SIG-M5 (cell line): ENCODE results near the gene NDUFB10.

Experiments
- DNase-seq: peaks from one replicate; lab custom pipeline; 2025; lab: John Stamatoyannopoulos, UW

NDUFB10 gene

DNA sequence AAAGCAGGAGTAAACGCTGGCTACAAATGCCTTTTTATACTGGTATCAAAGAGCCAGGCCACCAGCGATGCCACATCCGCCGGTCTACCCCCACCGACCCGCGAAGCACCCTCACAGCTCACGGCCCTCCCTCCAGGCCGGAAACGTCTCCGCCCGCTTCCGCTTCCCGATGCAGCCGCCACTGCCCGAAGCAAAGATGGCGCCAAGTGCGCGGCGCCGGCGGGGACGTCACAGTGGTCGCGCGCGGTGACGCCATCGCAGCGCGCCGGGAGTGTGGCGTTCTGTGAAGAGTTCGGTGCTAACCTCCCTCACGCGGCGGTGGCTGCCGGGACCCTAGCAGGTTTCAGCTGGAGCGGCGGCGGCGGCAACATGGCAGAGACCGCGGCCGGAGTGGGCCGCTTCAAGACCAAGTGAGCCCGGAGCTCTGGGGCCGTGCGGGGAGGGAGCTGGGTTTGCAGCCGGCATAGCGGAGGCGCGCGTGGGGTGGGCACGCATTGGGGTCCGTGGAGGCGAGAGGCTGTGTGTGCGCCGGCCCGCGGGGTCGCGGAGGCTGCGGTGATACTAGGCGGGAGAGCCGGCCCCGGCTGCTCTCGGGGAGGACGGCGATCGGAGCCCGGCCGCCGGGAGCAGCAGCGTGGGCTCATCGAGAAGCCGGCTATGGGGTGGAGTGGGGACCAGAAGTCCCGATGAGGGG, 12.6 kb downstream of the NDUFB10 start, which contains the start of gene TBL3:
TSS of gene TBL3 (plus strand) at position 258 of the 694 bp plus-strand sequence. CDS start at position 370, 112 bp downstream.
- no peak for DNase-seq

DNA sequence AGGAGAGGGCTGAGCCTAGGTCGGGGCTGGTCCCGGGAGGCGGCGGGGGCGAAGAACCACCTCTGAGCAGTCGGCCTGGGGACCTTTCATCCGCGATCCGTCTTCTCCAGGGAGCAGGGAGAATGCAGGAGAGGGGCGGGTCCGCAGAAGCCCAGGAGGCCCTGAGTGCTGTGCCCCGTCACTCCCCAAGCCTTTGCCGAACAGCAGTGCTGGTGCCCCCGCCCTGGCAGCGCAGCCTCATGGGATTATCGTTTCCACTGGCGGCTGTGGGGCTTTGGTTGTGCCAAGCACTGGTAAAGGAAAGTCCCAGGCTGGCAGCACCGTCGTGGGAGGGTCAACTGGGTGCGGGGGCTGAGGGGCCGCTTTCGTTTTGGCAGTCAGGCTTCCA, 13.1 kb downstream of the NDUFB10 start:
- DNase-seq = no peak

- DNase-seq = no peak
These were observed 14.3 kb downstream of the NDUFB10 start for GRCh38 chr16:1973461-1974156.

GRCh38 chr16:1974157-1975070, 15.1 kb downstream of the NDUFB10 start:
- no peak for DNase-seq

DNA sequence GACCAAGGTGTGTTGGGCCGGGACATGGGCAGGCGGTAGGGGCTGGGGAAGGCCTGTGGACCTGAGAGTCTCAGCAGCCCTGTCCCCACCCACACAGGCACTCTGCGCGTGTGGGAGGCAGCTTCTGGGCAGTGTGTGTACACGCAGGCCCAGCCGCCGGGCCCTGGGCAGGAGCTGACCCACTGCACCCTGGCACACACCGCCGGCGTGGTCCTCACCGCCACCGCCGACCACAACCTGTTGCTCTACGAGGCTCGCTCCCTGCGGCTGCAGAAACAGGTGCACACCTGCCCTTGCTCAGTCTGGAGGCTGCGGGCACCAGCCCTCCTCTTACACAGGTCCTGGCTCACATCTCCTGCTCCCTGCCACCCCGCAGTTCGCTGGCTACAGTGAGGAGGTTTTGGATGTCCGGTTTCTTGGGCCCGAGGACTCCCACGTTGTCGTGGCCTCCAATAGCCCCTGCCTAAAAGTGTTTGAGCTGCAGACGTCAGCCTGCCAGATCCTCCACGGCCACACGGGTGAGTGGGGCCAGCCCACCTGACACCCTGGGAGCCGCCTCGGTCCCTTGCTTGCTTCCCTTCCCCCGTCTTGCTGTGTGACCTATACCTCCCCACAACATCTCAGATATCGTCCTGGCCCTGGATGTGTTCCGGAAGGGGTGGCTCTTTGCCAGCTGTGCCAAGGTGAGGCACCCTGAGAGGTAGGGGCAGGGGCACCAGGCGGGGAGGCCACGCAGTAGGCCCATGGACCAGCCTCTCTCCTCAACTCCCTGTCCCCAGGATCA, 16.3 kb downstream of the NDUFB10 start:
- DNase-seq = no peak

DNA sequence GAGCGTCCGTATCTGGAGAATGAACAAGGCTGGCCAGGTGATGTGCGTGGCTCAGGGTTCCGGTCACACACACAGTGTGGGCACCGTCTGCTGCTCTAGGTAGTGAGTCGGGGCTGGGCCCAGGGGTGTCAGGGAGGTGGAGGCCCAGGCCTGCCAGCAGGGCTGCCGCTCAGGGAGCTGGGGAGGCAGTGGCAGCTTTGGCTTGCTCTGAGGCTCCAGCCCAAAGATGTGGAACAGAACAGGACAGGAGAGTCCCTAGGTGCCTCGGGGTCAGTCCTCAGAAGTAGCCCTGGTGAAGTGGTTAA, 16.8 kb downstream of the NDUFB10 start:
- DNase-seq = no peak

- DNase-seq = no peak
These were observed 17.9 kb downstream of the NDUFB10 start for GRCh38 chr16:1976951-1977874.

GRCh38 chr16:1977875-1978268, 18.5 kb downstream of the NDUFB10 start:
- no peak for DNase-seq

- DNase-seq = no peak
These were observed 19.3 kb downstream of the NDUFB10 start for GRCh38 chr16:1978476-1979120.

- no peak for DNase-seq
These were observed 20.1 kb downstream of the NDUFB10 start for GRCh38 chr16:1979271-1980029.

DNA sequence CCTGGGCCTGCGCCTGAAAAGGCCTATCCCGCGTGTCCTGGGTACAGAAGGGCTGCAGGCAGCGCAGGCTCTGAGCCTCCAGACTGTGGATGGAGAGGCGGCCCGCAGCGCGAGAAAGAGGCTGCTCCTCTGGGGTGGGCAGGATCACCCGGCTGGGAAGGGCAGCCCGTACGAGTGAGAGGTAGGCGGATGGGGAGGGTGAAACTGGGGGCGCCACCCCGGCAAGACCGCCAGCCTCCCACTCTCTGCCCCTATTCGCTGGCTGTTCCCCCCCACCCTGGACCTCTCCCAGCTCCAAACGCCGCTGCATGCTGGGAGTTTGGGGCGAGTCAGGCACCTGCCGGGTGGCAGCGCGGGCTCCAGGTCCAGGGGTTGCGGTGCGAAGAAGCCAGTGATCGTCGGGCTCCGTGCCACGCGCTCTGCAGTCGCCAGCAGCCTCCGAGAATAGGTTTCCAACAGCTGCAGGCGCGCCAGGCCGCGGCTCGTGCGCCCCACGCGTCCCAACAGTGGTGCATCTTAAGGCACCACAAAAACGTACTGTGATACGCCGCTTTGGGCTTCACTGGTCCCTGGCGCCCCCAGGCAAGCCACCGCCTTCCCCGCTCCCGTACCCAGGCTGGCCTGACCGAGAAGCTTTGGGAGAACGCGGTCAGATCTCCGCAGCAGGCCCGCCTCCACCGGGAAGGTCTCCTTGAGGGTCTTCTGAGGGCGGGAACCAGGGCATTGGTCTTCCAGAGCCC, 20.9 kb downstream of the NDUFB10 start:
- no peak for DNase-seq

GRCh38 chr16:1980770-1981087, 21.4 kb downstream of the NDUFB10 start:
- DNase-seq = no peak

DNA sequence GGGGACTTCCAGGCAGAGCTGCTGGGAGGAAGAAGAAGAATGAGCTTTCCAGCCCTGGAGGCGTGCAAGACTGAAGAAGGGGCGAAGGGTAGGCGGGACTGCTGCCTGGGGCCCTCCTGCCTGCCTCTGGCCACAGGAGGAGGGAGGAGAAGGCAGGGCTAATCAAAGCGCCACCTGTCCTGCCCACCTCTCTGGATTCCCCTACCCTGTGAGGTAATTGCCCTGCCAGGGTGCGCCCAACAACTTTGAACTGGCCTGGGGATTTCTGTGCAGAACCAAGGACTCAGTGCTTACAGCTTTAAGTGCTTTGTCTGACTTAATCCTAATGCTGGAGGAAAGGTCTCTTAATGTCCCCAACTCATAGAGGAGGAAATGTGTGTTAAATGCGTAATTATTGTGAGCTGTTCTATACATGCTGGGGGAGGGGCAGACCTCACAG, 22.1 kb downstream of the NDUFB10 start, which contains the start of gene NOXO1:
TSS of gene NOXO1 (minus strand) at position 72 of the 439 bp plus-strand sequence. CDS start 290 bp downstream, outside the sequence.
- no peak for DNase-seq

DNA sequence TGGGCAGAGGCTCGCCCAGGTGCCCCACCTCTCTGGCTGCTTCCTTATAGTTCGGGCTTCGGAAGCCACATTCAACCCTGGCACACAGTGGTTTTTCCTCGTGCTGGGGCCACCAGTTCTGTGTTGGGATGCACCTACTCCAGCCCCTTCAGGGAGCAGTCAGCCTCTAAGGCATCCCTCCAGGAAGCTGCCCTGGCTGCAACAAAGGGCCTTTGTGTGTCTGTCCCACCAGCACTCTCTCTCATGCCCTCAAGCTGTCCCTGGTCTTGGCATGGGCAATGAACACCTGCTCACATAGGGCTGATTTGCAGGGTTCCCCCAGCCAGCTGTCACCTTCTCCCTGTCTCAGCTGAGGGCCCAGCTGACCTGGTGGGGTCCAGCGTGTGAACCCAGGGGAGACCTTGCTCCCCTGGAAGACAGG, 22.7 kb downstream of the NDUFB10 start:
- no peak for DNase-seq

DNA sequence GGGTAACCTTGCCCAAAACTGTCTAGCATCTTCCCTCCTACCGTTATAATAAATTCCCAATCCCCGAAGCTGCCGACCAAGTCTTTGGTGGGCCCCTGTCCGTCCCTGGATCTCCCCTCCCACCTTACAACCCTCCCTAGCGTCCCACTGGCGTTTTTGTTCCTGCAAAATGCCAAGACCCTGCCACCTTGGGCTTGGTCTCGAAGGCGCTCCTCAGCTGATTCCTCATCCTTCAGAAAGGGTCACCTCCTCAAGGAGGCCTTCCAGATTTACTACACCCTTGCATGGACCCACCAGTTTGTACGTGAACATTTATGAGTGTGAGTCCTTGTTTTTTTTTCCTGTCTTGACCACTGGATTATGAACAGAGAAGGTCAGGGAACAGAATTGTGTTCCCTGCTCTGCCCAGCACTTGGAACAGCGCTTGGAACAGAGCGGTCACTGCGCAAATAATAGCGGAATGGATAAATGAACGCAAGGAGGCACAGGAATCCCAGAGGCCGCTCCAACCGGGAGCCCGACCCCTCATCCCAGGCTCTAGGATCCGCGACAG, 23.7 kb downstream of the NDUFB10 start:
- DNase-seq = no peak

DNA sequence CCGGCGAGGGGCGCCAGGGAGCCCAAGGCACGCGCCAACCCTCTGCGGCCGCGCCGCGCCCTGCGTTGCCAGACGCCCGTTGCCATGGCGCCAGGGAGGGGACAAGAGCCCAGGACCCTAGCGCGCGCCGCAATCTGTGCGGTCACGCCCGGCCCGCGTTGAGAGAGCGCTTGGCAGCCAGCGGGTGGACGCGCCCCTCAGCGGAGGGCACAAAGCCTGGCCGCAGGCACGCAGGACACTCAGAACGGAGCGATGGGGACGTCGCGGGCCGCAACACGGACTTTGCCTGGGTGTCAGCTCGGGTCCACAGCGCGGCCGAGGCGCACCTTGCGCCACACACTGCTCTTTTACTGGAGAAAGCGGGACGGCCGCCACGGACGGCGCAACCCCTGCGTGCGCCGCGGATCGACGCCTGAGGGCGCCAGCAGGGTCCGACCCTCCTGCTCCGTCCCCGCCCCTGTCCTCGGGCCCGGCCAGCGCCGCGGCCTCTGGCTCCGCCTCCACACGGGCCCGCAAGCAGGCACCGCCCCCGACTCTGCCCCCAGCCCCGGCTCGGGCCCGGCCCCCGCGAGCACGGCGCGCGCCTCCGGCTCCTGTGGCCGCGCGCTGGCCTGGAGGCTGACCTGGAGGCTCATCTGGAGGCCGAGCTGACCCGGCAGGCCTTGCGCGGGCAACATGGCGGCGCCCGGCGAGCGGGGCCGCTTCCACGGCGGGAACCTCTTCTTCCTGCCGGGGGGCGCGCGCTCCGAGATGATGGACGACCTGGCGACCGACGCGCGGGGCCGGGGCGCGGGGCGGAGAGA, 24.4 kb downstream of the NDUFB10 start, which contains the start of gene GFER:
TSS of gene GFER (plus strand) at position 650 of the 803 bp plus-strand sequence. CDS start at position 676, 26 bp downstream.
- no peak for DNase-seq
